WTC11 (cell line): Measurements from ENCODE around the gene BFAR. TPM values are rescaled to one million over a fixed set of nuclear protein-coding genes. Genes with fewer than 3 reads are reported as not detected.

Source experiments
- ATAC-seq: fragments of 200-7000 bp; cut with Tn5 transposase; 2 replicates; pipeline ENCODE4 v1.10.0; 2021; ENCODE audit warnings: mild to moderate bottlenecking, moderate library complexity
- CTCF ChIA-PET: fragments of 300-600 bp; sonication (Branson Sonifier 250); formaldehyde crosslinking; loops from one replicate; lab custom pipeline; 2021; ENCODE audit warnings: antibody characterized with exemption; lab: Charles Lee
- POLR2A ChIA-PET: fragments of 350-600 bp; sonication (Branson Sonifier 250); formaldehyde crosslinking; loops from one replicate; lab custom pipeline; 2021; ENCODE audit warnings: antibody characterized with exemption; lab: Charles Lee
- DNase-seq: peaks from one replicate; pipeline ENCODE4 v3.0.0; 2021; ENCODE audit warnings: low spot score
- H3K27ac Mint-ChIP-seq: 2 replicates; pipeline ENCODE4 v1.8.0; 2021; ENCODE audit warnings: mixed read lengths
- H3K27me3 Mint-ChIP-seq: 2 replicates; pipeline ENCODE4 v1.8.0; 2021; ENCODE audit warnings: low read depth, mild to moderate bottlenecking, moderate library complexity, mixed read lengths
- H3K36me3 Mint-ChIP-seq: 2 replicates; pipeline ENCODE4 v1.8.0; 2021; ENCODE audit warnings: mixed read lengths
- H3K4me1 Mint-ChIP-seq: 2 replicates; pipeline ENCODE4 v1.8.0; 2022; ENCODE audit warnings: mixed read lengths
- H3K4me3 Mint-ChIP-seq: 2 replicates; pipeline ENCODE4 v1.8.0; 2021; ENCODE audit warnings: mild to moderate bottlenecking, moderate library complexity, mixed read lengths
- H3K9me3 Mint-ChIP-seq: 2 replicates; pipeline ENCODE4 v1.8.0; 2021; ENCODE audit warnings: mixed read lengths
- ATF2 ChIP-seq: sonication (generic); formaldehyde crosslinking; IDR thresholded peaks from 2 replicates; pipeline ENCODE4 v1.8.1; 2022; ENCODE audit warnings: low read depth, missing genetic modification reagents, borderline replicate concordance
- EMX1 ChIP-seq: fragments of 250-450 bp; sonication (Bioruptor Pico); IDR thresholded peaks from 2 replicates; pipeline ENCODE4 v1.8.0; 2021; ENCODE audit warnings: mild to moderate bottlenecking
- FOXP4 ChIP-seq: sonication (generic); formaldehyde crosslinking; IDR thresholded peaks from 2 replicates; pipeline ENCODE4 v1.8.0; 2022; ENCODE audit warnings: mild to moderate bottlenecking, missing genetic modification reagents
- GTF2I ChIP-seq: fragments of 250-450 bp; sonication (Bioruptor Pico); conservative IDR thresholded peaks from 2 replicates; pipeline ENCODE4 v1.4.0; 2021; ENCODE audit warnings: mild to moderate bottlenecking
- HMGXB4 ChIP-seq: sonication (generic); formaldehyde crosslinking; IDR thresholded peaks from 2 replicates; pipeline ENCODE4 v1.8.1; 2023; ENCODE audit warnings: mild to moderate bottlenecking, moderate library complexity, missing genetic modification reagents
- MAX ChIP-seq: sonication (generic); formaldehyde crosslinking; IDR thresholded peaks from 2 replicates; pipeline ENCODE4 v1.8.0; 2022; ENCODE audit warnings: mild to moderate bottlenecking, missing genetic modification reagents
- MXD4 ChIP-seq: fragments of 250-450 bp; sonication (Bioruptor Pico); IDR thresholded peaks from 2 replicates; pipeline ENCODE4 v1.8.0; 2021; ENCODE audit warnings: mild to moderate bottlenecking, moderate library complexity, borderline replicate concordance
- NFE2L1 ChIP-seq: sonication (generic); formaldehyde crosslinking; IDR thresholded peaks from 2 replicates; pipeline ENCODE4 v1.8.1; 2023; ENCODE audit warnings: missing genetic modification reagents
- NR1H2 ChIP-seq: sonication (generic); formaldehyde crosslinking; IDR thresholded peaks from 2 replicates; pipeline ENCODE4 v1.9.0; 2021; ENCODE audit warnings: mild to moderate bottlenecking, moderate library complexity, missing genetic modification reagents
- NR3C1 ChIP-seq: sonication (generic); formaldehyde crosslinking; conservative IDR thresholded peaks from 2 replicates; pipeline ENCODE4 v1.8.1; 2023; ENCODE audit warnings: low read depth, mild to moderate bottlenecking, missing genetic modification reagents
- RELA ChIP-seq: sonication (generic); formaldehyde crosslinking; IDR thresholded peaks from 2 replicates; pipeline ENCODE4 v1.8.1; 2022; ENCODE audit warnings: missing genetic modification reagents, mild to moderate bottlenecking, borderline replicate concordance
- SMAD4 ChIP-seq: sonication (generic); formaldehyde crosslinking; IDR thresholded peaks from 2 replicates; pipeline ENCODE4 v1.8.0; 2022; ENCODE audit warnings: mild to moderate bottlenecking, missing genetic modification reagents
- TCF7 ChIP-seq: sonication (generic); formaldehyde crosslinking; IDR thresholded peaks from 2 replicates; pipeline ENCODE4 v1.8.0; 2022; ENCODE audit warnings: mild to moderate bottlenecking, low read depth, missing genetic modification reagents, moderate library complexity
- ZMAT4 ChIP-seq: fragments of 250-450 bp; sonication (Bioruptor Pico); IDR thresholded peaks from 2 replicates; pipeline ENCODE4 v1.9.0; 2021; ENCODE audit warnings: mild to moderate bottlenecking
- ZNF138 ChIP-seq: sonication (generic); formaldehyde crosslinking; conservative IDR thresholded peaks from 2 replicates; pipeline ENCODE4 v1.8.1; 2022; ENCODE audit warnings: mild to moderate bottlenecking, moderate library complexity, missing genetic modification reagents
- ZNF423 ChIP-seq: fragments of 250-450 bp; sonication (Bioruptor Pico); IDR thresholded peaks from 2 replicates; pipeline ENCODE4 v2.1.2; 2022; ENCODE audit warnings: mild to moderate bottlenecking, moderate library complexity
- ZNF425 ChIP-seq: fragments of 250-450 bp; sonication (Bioruptor Pico); conservative IDR thresholded peaks from 2 replicates; pipeline ENCODE4 v1.9.0; 2021; ENCODE audit warnings: mild to moderate bottlenecking
- ZNF512 ChIP-seq: sonication (generic); formaldehyde crosslinking; IDR thresholded peaks from 2 replicates; pipeline ENCODE4 v1.8.1; 2022; ENCODE audit warnings: missing genetic modification reagents, borderline replicate concordance
- ZNF671 ChIP-seq: fragments of 250-450 bp; sonication (Bioruptor Pico); IDR thresholded peaks from 2 replicates; pipeline ENCODE4 v1.8.0; 2021; ENCODE audit warnings: mild to moderate bottlenecking
- total RNA-seq: library from RNA; stranded (reverse); gene quantifications from 3 replicates; pipeline ENCODE4 v1.2.3, GENCODE V29; 2021

Gene BFAR
- total RNA-seq, 1 experiment from 2014 or later = 70.3 TPM

GRCh38 chr16:14649816-14650215 is 17.1 kb downstream of the BFAR start:
- ChIA-PET POLR2A (no interaction called here), CTCF (no interaction called here)
- H3K9me3 Mint-ChIP-seq = no peaks in the 10 kb centered on the region
- no peaks in the 10 kb centered on the region for H3K4me1 Mint-ChIP-seq
- H3K27me3 Mint-ChIP-seq = no peaks in the 10 kb centered on the region
- no peak for TF ChIP-seq ZNF512 (CRISPR knock-in tag)
- no peak for TF ChIP-seq MAX
- TF ChIP-seq ZNF671 (CRISPR knock-in tag) = no peak
- no peak for TF ChIP-seq GTF2I (CRISPR knock-in tag)
- TF ChIP-seq SMAD4 (CRISPR knock-in tag) = no peak
- TF ChIP-seq NR1H2 (CRISPR knock-in tag) = no peak
- no peak for TF ChIP-seq TCF7 (CRISPR knock-in tag)
- TF ChIP-seq ZNF138 (CRISPR knock-in tag) = no peak
- no peak for TF ChIP-seq MXD4 (CRISPR knock-in tag)
- TF ChIP-seq ZMAT4 = no peak
- no peak for TF ChIP-seq EMX1
- no peak for TF ChIP-seq HMGXB4 (CRISPR knock-in tag)
- TF ChIP-seq NR3C1 (CRISPR knock-in tag) = no peak
- TF ChIP-seq ZNF425 = no peak
- TF ChIP-seq RELA = no peak
- no peak for TF ChIP-seq ZNF423 (CRISPR knock-in tag)
- TF ChIP-seq NFE2L1 (CRISPR knock-in tag) = no peak
- TF ChIP-seq FOXP4 = no peak
- no peak for TF ChIP-seq ATF2
- no peak overlapping the region for H3K27ac Mint-ChIP-seq
- H3K36me3 Mint-ChIP-seq = peaks cover 62% of the 10 kb centered on the region
- no peak overlapping the region for H3K4me3 Mint-ChIP-seq
- DNase-seq = no peak
- ATAC-seq = no peak
